ENCODE data around the gene OR52I2. TPM values are rescaled to one million over a fixed set of nuclear protein-coding genes. Genes with fewer than 3 reads are reported as not detected.

Gene OR52I2
- total and polyA plus RNA-seq, 2 experiments from 2014 or later: 0.06 TPM; not detected in 1

DNA sequence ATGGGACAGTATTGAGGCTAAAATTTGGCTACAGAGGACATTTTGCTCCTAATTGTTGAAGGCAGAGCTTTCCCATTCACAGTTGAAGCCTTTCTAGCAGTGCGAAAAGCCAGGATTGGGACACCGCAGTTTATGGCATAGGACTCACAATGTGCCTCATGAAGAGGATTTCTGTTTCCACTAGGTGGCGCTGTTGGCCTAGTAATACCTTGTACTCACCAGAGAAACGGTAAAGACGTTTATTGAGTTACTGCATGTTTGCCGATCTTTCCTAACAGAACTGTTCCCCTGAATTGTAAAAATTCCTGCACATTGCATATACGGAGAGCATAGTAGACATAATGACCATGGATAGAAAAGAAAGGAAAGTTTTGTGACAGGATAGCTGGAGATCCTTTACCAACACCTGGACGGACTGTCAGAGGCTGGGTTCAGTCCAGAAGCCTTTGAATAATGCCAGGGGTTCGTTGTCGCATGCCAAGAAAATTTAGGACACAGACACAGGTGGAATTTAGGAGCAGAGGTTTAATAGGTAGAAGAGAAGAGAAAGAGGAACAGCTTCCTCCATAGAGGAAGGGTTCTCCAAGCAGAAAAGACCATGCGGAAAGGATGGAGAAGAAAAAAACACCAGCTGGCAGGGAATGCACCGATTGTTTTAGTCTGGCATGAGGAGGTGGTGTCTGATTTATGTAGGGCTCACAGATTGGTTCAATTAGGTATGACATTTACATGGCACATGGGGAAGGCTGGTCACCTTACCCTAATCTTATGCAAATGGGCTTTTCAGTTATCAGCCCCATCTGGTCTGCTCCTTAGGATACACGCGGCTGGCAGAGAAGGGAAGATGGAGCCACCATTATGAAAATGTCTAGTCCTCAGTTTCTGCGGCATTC is 44.9 kb downstream of the OR52I2 start:
- TF ChIP-seq, protein P1, sequence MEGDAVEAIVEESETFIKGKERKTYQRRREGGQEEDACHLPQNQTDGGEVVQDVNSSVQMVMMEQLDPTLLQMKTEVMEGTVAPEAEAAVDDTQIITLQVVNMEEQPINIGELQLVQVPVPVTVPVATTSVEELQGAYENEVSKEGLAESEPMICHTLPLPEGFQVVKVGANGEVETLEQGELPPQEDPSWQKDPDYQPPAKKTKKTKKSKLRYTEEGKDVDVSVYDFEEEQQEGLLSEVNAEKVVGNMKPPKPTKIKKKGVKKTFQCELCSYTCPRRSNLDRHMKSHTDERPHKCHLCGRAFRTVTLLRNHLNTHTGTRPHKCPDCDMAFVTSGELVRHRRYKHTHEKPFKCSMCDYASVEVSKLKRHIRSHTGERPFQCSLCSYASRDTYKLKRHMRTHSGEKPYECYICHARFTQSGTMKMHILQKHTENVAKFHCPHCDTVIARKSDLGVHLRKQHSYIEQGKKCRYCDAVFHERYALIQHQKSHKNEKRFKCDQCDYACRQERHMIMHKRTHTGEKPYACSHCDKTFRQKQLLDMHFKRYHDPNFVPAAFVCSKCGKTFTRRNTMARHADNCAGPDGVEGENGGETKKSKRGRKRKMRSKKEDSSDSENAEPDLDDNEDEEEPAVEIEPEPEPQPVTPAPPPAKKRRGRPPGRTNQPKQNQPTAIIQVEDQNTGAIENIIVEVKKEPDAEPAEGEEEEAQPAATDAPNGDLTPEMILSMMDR (IDR thresholded peaks at IDR 0.05; ENCODE audit: low read depth, low read length): peak; percentile 67
- H3K27me3 ChIP-seq: no peaks in the 10 kb centered on the region
- no peak overlapping the region for H3K27ac ChIP-seq
- no peaks in the 10 kb centered on the region for H3K4me1 ChIP-seq (ENCODE audit: low read depth)
- no peaks in the 10 kb centered on the region for H3K36me3 ChIP-seq
- H3K4me3 ChIP-seq: no peak overlapping the region
- H3K9me3 ChIP-seq (ENCODE audit: low read depth): no peaks in the 10 kb centered on the region
- peak; percentile 85 to 89 for DNase-seq (ENCODE audit: low read depth in 1 of 2, low spot score in 1 of 2)

DNA sequence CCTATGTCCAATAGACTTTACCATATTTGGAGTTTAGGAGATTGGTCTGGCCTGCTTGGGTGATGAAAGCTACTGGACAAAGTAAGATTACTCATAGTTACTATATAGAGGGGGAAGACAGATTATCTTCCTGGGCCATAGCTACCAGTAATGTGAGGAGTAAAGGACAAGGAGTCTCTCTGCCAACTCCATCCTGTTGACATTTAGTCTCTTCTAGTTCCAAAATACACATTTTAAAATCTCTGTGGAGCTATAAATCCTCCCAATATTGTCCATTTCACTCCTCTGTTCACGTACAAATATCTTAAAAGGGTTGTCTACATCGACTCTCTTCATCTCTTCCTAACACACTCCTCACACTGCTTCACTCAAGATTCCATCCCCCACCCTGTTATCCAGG is 54.6 kb downstream of the OR52I2 start:
- TF ChIP-seq, protein P1 (IDR thresholded peaks at IDR 0.05; ENCODE audit: low read depth, low read length): no peak
- Histone ChIP-seq H3K4me3 (no peak overlapping the region), H3K9me3 (ENCODE audit: low read depth) (no peaks in the 10 kb centered on the region), H3K4me1 (ENCODE audit: low read depth) (no peaks in the 10 kb centered on the region), H3K27me3 (peaks cover 5% of the 10 kb centered on the region), H3K27ac (no peak overlapping the region), H3K36me3 (no peaks in the 10 kb centered on the region)
- no peak for DNase-seq (ENCODE audit: low read depth in 1 of 2, low spot score in 1 of 2)

- peak; percentile 77 to 80 for DNase-seq (ENCODE audit: low read depth in 1 of 2, low spot score in 1 of 2)
- no peak within 1 kb of the TSS for H3K4me3 ChIP-seq
These were observed 55.6 kb downstream of the OR52I2 start, which contains the start of gene OR51D1 for GRCh38 chr11:4636962-4637661. Gene OR51D1 (plus strand): TSS chr11:4637477. CDS start chr11:4639791, 2,314 bp downstream.

GRCh38 chr11:4637662-4638047 is 56.1 kb downstream of the OR52I2 start:
- Histone ChIP-seq H3K27me3 (peaks cover 5% of the 10 kb centered on the region), H3K4me3 (no peak overlapping the region), H3K27ac (no peak overlapping the region), H3K9me3 (ENCODE audit: low read depth) (no peaks in the 10 kb centered on the region), H3K4me1 (ENCODE audit: low read depth) (no peaks in the 10 kb centered on the region), H3K36me3 (no peaks in the 10 kb centered on the region)
- no peak for DNase-seq (ENCODE audit: low read depth in 1 of 2, low spot score in 1 of 2)
- TF ChIP-seq, protein P1 (IDR thresholded peaks at IDR 0.05; ENCODE audit: low read depth, low read length): no peak

More at GRCh38 chr11:4636962-4637661, 55.6 kb downstream of the OR52I2 start, which contains the start of gene OR51D1:
- Histone ChIP-seq H3K36me3 (no peaks in the 10 kb centered on the region), H3K27ac (no peak within 1 kb of the TSS), H3K27me3 (peaks cover 5% of the 10 kb centered on the region), H3K9me3 (ENCODE audit: low read depth) (no peaks in the 10 kb centered on the region), H3K4me1 (ENCODE audit: low read depth) (no peaks in the 10 kb centered on the region)
- TF ChIP-seq, protein P1 (IDR thresholded peaks at IDR 0.05; ENCODE audit: low read depth, low read length): peak; percentile 94

GRCh38 chr11:4639931-4640330 is 58.4 kb downstream of the OR52I2 start:
- TF ChIP-seq, protein P1 (IDR thresholded peaks at IDR 0.05; ENCODE audit: low read depth, low read length): no peak
- no peak for DNase-seq (ENCODE audit: low read depth in 1 of 2, low spot score in 1 of 2)
- no peak overlapping the region for H3K4me3 ChIP-seq

More at GRCh38 chr11:4639931-4640330, 58.4 kb downstream of the OR52I2 start:
- Histone ChIP-seq H3K27me3 (peaks cover 5% of the 10 kb centered on the region), H3K4me1 (ENCODE audit: low read depth) (no peaks in the 10 kb centered on the region), H3K27ac (no peak overlapping the region), H3K9me3 (ENCODE audit: low read depth) (no peaks in the 10 kb centered on the region), H3K36me3 (no peaks in the 10 kb centered on the region)
